Lower leg skin (tissue), 3 donors: ENCODE results near the gene CCDC33.

Experiments
- POLR2A ChIP-seq, 2 donors: fragments of 450-650 bp; IDR thresholded peaks; one replicate each; pipeline ENCODE4 v1.6.1; 2016 to 2017; ENCODE audit warnings: antibody characterized with exemption in 2 of 2, mild to moderate bottlenecking in 1 of 2, moderate library complexity in 1 of 2
- TF ChIP-seq, protein P1 (sequence below), 3 donors: fragments of 450-650 bp; IDR thresholded peaks; one replicate each; pipeline ENCODE4 v1.5.1; 2016; ENCODE audit warnings: antibody characterized with exemption in 3 of 3, mild to moderate bottlenecking in 3 of 3, moderate library complexity in 2 of 3

GRCh38 chr15:74191798-74192197 lies 44.3 kb upstream of the CCDC33 start:
- TF ChIP-seq, protein P1, sequence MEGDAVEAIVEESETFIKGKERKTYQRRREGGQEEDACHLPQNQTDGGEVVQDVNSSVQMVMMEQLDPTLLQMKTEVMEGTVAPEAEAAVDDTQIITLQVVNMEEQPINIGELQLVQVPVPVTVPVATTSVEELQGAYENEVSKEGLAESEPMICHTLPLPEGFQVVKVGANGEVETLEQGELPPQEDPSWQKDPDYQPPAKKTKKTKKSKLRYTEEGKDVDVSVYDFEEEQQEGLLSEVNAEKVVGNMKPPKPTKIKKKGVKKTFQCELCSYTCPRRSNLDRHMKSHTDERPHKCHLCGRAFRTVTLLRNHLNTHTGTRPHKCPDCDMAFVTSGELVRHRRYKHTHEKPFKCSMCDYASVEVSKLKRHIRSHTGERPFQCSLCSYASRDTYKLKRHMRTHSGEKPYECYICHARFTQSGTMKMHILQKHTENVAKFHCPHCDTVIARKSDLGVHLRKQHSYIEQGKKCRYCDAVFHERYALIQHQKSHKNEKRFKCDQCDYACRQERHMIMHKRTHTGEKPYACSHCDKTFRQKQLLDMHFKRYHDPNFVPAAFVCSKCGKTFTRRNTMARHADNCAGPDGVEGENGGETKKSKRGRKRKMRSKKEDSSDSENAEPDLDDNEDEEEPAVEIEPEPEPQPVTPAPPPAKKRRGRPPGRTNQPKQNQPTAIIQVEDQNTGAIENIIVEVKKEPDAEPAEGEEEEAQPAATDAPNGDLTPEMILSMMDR (IDR thresholded peaks at IDR 0.05) = no peak
- TF ChIP-seq POLR2A (IDR thresholded peaks at IDR 0.05) = no peak
